HepG2 (cell line): ENCODE measurements around the gene CBX5. TPM values are rescaled to one million over a fixed set of nuclear protein-coding genes. Genes with fewer than 3 reads are reported as not detected.

Experiments
- AHR ChIP-seq: IDR thresholded peaks from 2 replicates; pipeline ENCODE4 v1.6.1; 2018; ENCODE audit warnings: missing genetic modification reagents, missing compliant biosample characterization
- ASH2L ChIP-seq: fragments of 300-600, 200-600 bp; sonication (generic); IDR thresholded peaks from 2 replicates; pipeline ENCODE4 v1.7.0; 2017; ENCODE audit warnings: low read depth, mild to moderate bottlenecking, moderate library complexity, mixed read lengths, low read length; ENCODE audit not compliant: insufficient read length
- HNRNPK ChIP-seq: fragments of 200-400 bp; formaldehyde crosslinking; IDR thresholded peaks from 2 replicates; pipeline ENCODE4 v1.6.1; 2018; ENCODE audit warnings: low read length, low read depth, moderate library complexity, mild to moderate bottlenecking; ENCODE audit not compliant: poor library complexity, severe bottlenecking
- IKZF5 ChIP-seq: IDR thresholded peaks from 2 replicates; pipeline ENCODE4 v1.6.1; 2018; ENCODE audit warnings: missing genetic modification reagents, mild to moderate bottlenecking, missing compliant biosample characterization
- IRF1 ChIP-seq: sonication (generic); formaldehyde crosslinking; IDR thresholded peaks from 2 replicates; pipeline ENCODE4 v1.4.0; 2020; ENCODE audit warnings: low read depth, mild to moderate bottlenecking, missing genetic modification reagents
- MAFG ChIP-seq: sonication (generic); formaldehyde crosslinking; IDR thresholded peaks from 2 replicates; pipeline ENCODE4 v1.5.1; 2020; ENCODE audit warnings: mild to moderate bottlenecking, missing genetic modification reagents
- MED1 ChIP-seq: sonication (generic); formaldehyde crosslinking; IDR thresholded peaks from 2 replicates; pipeline ENCODE4 v1.4.0; 2020; ENCODE audit warnings: missing genetic modification reagents
- MIER2 ChIP-seq: IDR thresholded peaks from 2 replicates; pipeline ENCODE4 v1.6.1; 2016; ENCODE audit warnings: missing biosample characterization, missing genetic modification reagents
- NFE2 ChIP-seq: sonication (generic); formaldehyde crosslinking; IDR thresholded peaks from 2 replicates; pipeline ENCODE4 v1.4.0; 2020; ENCODE audit warnings: missing genetic modification reagents
- NFIB ChIP-seq: sonication (generic); formaldehyde crosslinking; IDR thresholded peaks from 2 replicates; pipeline ENCODE4 v1.9.0; 2021; ENCODE audit warnings: missing genetic modification reagents, mild to moderate bottlenecking, borderline replicate concordance
- PHB2 ChIP-seq: fragments of 450-650 bp; IDR thresholded peaks from 2 replicates; pipeline ENCODE4 v1.6.1; 2018; ENCODE audit not compliant: partially characterized antibody
- PTBP1 ChIP-seq: fragments of 200-400 bp; formaldehyde crosslinking; IDR thresholded peaks from 2 replicates; pipeline ENCODE4 v1.6.1; 2018; ENCODE audit warnings: low read length, low read depth; ENCODE audit not compliant: poor library complexity, severe bottlenecking
- RELA ChIP-seq: sonication (generic); formaldehyde crosslinking; IDR thresholded peaks from 2 replicates; pipeline ENCODE4 v1.4.0; 2020; ENCODE audit warnings: missing genetic modification reagents
- SMC3 ChIP-seq: IDR thresholded peaks from 2 replicates; pipeline ENCODE4 v1.6.1; 2011; ENCODE audit warnings: low read length, improper control_type of control experiment
- SRY ChIP-seq: sonication (generic); formaldehyde crosslinking; IDR thresholded peaks from 2 replicates; pipeline ENCODE4 v1.8.0; 2022; ENCODE audit warnings: mild to moderate bottlenecking, missing genetic modification reagents
- SYNCRIP ChIP-seq: fragments of 200-400 bp; formaldehyde crosslinking; IDR thresholded peaks from 2 replicates; pipeline ENCODE4 v1.6.1; 2018; ENCODE audit warnings: mild to moderate bottlenecking, low read depth, low read length; ENCODE audit not compliant: insufficient read depth
- ZFX ChIP-seq: sonication (generic); formaldehyde crosslinking; IDR thresholded peaks from 2 replicates; pipeline ENCODE4 v1.4.0; 2020; ENCODE audit warnings: mild to moderate bottlenecking, low read depth, missing genetic modification reagents, moderate library complexity
- ZNF17 ChIP-seq: sonication (generic); formaldehyde crosslinking; IDR thresholded peaks from 2 replicates; pipeline ENCODE4 v1.5.0; 2020; ENCODE audit warnings: mild to moderate bottlenecking, missing genetic modification reagents
- ZNF317 ChIP-seq: sonication (generic); formaldehyde crosslinking; IDR thresholded peaks from 2 replicates; pipeline ENCODE4 v1.5.0; 2020; ENCODE audit warnings: mild to moderate bottlenecking, missing genetic modification reagents
- ZNF326 ChIP-seq: sonication (generic); formaldehyde crosslinking; IDR thresholded peaks from 2 replicates; pipeline ENCODE4 v1.4.0; 2020; ENCODE audit warnings: missing genetic modification reagents, borderline replicate concordance
- ZZZ3 ChIP-seq: sonication (generic); formaldehyde crosslinking; IDR thresholded peaks from 2 replicates; pipeline ENCODE4 v1.4.0; 2020; ENCODE audit warnings: missing genetic modification reagents, mild to moderate bottlenecking, borderline replicate concordance
- polyA plus RNA-seq, 8 experiments: library from polyadenylated mRNA; depleted of rRNA in 3 of 8; stranded (reverse) in 7 of 8; unstranded in 1 of 8; fragments of >200 nt; fragmentation: Illumina TruSeq in 4 of 8; extraction: Trizol in 4 of 8; gene quantifications; 2 replicates each; pipeline versions ENCODE4 v1.2.1 to v1.2.3, GENCODE V29; 2011 to 2016; ENCODE audit warnings: low read depth in 4 of 8, missing spikeins in 1 of 8, mixed read lengths in 1 of 8; ENCODE audit not compliant: insufficient read depth in 1 of 8
- total RNA-seq, 5 experiments: library from RNA; depleted of rRNA; stranded (reverse); fragments of >200 nt; fragmentation: Illumina TruSeq; extraction: Trizol; gene quantifications; 2 replicates each; pipeline ENCODE4 v1.2.3, GENCODE V29; 2016; ENCODE audit warnings: low read depth in 1 of 5
- TF ChIP-seq, protein P1 (sequence below): sonication (generic); formaldehyde crosslinking; IDR thresholded peaks from 2 replicates; pipeline ENCODE4; 2020; ENCODE audit warnings: missing genetic modification reagents, mild to moderate bottlenecking, borderline replicate concordance
- TF ChIP-seq, protein P2 (sequence below): sonication (generic); formaldehyde crosslinking; IDR thresholded peaks from 2 replicates; pipeline ENCODE4 v1.8.0; 2022; ENCODE audit warnings: missing genetic modification reagents, low read depth, mild to moderate bottlenecking, borderline replicate concordance
- TF ChIP-seq, protein P3 (sequence below): sonication (generic); formaldehyde crosslinking; IDR thresholded peaks from 2 replicates; pipeline ENCODE4 v1.8.0; 2022; ENCODE audit warnings: missing genetic modification reagents, mild to moderate bottlenecking, borderline replicate concordance

CBX5 gene
- total and polyA plus RNA-seq, 2 of the 13 experiments (the other 11 are each of a cell fraction or from before 2014, with no cell fraction given), result 16.0 to 22.2 TPM

GRCh38 chr12:54294152-54294952 is 14.4 kb upstream of the CBX5 start (continued):
- TF ChIP-seq, protein P1, sequence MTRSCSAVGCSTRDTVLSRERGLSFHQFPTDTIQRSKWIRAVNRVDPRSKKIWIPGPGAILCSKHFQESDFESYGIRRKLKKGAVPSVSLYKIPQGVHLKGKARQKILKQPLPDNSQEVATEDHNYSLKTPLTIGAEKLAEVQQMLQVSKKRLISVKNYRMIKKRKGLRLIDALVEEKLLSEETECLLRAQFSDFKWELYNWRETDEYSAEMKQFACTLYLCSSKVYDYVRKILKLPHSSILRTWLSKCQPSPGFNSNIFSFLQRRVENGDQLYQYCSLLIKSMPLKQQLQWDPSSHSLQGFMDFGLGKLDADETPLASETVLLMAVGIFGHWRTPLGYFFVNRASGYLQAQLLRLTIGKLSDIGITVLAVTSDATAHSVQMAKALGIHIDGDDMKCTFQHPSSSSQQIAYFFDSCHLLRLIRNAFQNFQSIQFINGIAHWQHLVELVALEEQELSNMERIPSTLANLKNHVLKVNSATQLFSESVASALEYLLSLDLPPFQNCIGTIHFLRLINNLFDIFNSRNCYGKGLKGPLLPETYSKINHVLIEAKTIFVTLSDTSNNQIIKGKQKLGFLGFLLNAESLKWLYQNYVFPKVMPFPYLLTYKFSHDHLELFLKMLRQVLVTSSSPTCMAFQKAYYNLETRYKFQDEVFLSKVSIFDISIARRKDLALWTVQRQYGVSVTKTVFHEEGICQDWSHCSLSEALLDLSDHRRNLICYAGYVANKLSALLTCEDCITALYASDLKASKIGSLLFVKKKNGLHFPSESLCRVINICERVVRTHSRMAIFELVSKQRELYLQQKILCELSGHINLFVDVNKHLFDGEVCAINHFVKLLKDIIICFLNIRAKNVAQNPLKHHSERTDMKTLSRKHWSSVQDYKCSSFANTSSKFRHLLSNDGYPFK (CRISPR knock-in tag), result no peak; the same call in 1 of the 2 replicates
- TF ChIP-seq, protein P2, sequence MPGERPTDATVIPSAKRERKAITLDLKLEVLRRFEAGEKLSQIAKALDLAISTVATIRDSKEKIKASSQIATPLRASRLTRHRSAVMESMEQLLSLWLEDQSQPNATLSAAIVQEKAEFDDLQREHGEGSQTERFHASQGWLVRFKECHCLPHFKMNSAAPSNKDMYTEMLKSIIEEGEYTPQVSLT (CRISPR knock-in tag), result no peak
- no peak for TF ChIP-seq IRF1
- peak; percentile 38 for TF ChIP-seq ZFX
- no peak for TF ChIP-seq NFE2
- TF ChIP-seq AHR (CRISPR knock-in tag), result no peak; the same call in 1 of the 2 replicates
- TF ChIP-seq MAFG (CRISPR knock-in tag), result no peak
- no peak for TF ChIP-seq ZZZ3 (CRISPR knock-in tag)
- no peak for TF ChIP-seq PHB2
- TF ChIP-seq ASH2L, result peak; percentile 75
- TF ChIP-seq ZNF317 (CRISPR knock-in tag), result no peak
- TF ChIP-seq SRY (CRISPR knock-in tag), result no peak
- TF ChIP-seq ZNF326 (CRISPR knock-in tag), result no peak
- no peak for TF ChIP-seq PTBP1
- no peak for TF ChIP-seq HNRNPK
- no peak for TF ChIP-seq MIER2 (CRISPR knock-in tag)
- TF ChIP-seq SMC3, result peak; percentile 94
- no peak; the same call in 1 of the 2 replicates for TF ChIP-seq MED1 (CRISPR knock-in tag)
- TF ChIP-seq, protein P3, sequence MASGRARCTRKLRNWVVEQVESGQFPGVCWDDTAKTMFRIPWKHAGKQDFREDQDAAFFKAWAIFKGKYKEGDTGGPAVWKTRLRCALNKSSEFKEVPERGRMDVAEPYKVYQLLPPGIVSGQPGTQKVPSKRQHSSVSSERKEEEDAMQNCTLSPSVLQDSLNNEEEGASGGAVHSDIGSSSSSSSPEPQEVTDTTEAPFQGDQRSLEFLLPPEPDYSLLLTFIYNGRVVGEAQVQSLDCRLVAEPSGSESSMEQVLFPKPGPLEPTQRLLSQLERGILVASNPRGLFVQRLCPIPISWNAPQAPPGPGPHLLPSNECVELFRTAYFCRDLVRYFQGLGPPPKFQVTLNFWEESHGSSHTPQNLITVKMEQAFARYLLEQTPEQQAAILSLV (CRISPR knock-in tag), result no peak
- TF ChIP-seq ZNF17 (CRISPR knock-in tag), result 0 out of 2 replicates have a peak, but pooled peaks have one; percentile 36
- no peak for TF ChIP-seq SYNCRIP
- no peak for TF ChIP-seq NFIB (CRISPR knock-in tag)
- peak; percentile 63 for TF ChIP-seq IKZF5 (CRISPR knock-in tag)
- no peak for TF ChIP-seq RELA (CRISPR knock-in tag)
